ENCODE results near the gene THY1.

THY1 gene

DNA sequence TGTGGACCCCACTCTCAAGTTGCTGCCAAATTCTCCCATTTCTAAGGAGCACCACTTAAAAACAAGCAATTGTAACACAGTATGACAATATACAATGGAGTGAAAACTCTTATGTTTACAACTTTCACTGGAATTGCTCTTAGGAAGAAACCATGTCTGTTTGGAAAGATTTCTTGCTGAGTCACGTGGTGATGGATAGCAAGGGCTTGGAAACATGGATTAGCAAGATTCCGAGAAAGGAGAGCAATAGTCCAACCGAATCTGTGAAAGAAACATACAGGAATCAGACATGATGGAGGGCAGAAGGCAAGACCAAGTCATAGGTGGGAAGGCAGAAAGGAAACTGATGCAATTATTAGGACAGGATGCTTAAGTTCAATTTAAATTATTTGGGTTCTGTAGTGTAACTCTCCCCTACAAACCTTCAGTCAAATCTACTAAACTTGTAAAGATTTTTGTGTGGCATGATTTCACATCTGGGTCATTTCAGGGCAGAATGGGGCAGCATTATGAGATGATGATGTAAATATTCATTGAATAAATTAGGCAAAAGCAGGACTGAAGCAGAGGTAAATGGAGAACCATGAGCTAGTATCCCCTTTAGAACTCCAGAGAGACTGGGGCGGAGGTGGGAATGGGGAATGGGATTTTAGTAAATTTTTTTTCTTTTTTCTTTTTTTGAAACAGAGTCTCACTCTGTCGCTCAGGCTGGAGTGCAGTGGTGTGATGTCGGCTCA is 27.8 kb upstream of the THY1 start:
- TF ChIP-seq, protein P1, sequence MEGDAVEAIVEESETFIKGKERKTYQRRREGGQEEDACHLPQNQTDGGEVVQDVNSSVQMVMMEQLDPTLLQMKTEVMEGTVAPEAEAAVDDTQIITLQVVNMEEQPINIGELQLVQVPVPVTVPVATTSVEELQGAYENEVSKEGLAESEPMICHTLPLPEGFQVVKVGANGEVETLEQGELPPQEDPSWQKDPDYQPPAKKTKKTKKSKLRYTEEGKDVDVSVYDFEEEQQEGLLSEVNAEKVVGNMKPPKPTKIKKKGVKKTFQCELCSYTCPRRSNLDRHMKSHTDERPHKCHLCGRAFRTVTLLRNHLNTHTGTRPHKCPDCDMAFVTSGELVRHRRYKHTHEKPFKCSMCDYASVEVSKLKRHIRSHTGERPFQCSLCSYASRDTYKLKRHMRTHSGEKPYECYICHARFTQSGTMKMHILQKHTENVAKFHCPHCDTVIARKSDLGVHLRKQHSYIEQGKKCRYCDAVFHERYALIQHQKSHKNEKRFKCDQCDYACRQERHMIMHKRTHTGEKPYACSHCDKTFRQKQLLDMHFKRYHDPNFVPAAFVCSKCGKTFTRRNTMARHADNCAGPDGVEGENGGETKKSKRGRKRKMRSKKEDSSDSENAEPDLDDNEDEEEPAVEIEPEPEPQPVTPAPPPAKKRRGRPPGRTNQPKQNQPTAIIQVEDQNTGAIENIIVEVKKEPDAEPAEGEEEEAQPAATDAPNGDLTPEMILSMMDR (IDR thresholded peaks at IDR 0.05; ENCODE audit: low read length, missing control alignments) = no peak
- no peak for DNase-seq (ENCODE audit: low read depth)
- H3K4me3 ChIP-seq (replicated peaks; ENCODE audit: low read depth, low read length) = no peak overlapping the region

- H3K4me3 ChIP-seq (replicated peaks; ENCODE audit: low read depth, low read length) = no peak overlapping the region
- DNase-seq (ENCODE audit: low read depth) = no peak
- TF ChIP-seq, protein P1 (IDR thresholded peaks at IDR 0.05; ENCODE audit: low read length, missing control alignments) = no peak
These were observed 26.5 kb upstream of the THY1 start for GRCh38 chr11:119449498-119449897.

DNA sequence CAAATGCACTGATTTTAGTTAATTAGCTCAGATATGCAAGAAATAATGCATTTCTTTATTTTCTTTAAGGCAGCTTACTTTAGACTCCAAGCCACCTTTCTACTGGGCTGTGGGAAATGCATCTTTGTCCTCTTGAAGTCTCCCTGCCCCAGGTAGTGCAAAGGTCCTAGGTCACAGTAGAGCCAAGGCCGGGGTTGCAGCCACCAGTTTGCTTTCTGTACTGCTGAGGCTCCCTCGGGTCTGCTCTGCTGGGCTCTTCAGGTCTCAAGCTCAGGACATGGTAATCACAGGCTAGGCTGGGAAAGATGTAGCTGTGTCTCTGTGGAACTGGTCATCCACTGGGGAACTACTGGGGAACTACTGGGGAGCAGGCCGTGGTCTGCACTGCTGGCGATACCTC is 25.4 kb upstream of the THY1 start:
- DNase-seq (ENCODE audit: low read depth) = no peak
- no peak overlapping the region for H3K4me3 ChIP-seq (replicated peaks; ENCODE audit: low read depth, low read length)
- TF ChIP-seq, protein P1 (IDR thresholded peaks at IDR 0.05; ENCODE audit: low read length, missing control alignments) = no peak

GRCh38 chr11:119447664-119448242 is 24.8 kb upstream of the THY1 start:
- no peak for DNase-seq (ENCODE audit: low read depth)
- TF ChIP-seq, protein P1 (IDR thresholded peaks at IDR 0.05; ENCODE audit: low read length, missing control alignments) = no peak
- H3K4me3 ChIP-seq (replicated peaks; ENCODE audit: low read depth, low read length) = no peak overlapping the region

- DNase-seq (ENCODE audit: low read depth) = no peak
- TF ChIP-seq, protein P1 (IDR thresholded peaks at IDR 0.05; ENCODE audit: low read length, missing control alignments) = no peak
- no peak overlapping the region for H3K4me3 ChIP-seq (replicated peaks; ENCODE audit: low read depth, low read length)
These were observed 24.1 kb upstream of the THY1 start for GRCh38 chr11:119446871-119447663.

DNA sequence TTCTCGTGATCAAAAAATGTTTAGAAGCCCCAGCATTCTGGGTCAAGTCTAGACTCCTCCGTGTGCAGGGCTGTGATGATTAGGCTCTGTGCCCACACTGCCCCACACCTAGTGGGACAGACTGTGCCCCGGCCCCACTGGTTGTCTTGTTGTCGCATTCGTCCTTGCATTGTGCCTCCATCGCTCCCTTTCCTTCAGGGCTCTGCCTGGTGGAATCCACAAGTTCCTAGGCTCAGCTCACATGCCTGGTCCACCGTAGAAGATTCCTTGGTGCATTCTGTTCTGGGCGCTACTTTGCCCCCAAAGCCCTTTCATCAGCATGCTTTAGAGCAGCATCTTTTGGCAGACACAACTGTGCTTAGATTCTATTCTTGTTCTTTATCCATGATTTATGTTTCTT is 23.5 kb upstream of the THY1 start:
- no peak for DNase-seq (ENCODE audit: low read depth)
- H3K4me3 ChIP-seq (replicated peaks; ENCODE audit: low read depth, low read length) = no peak overlapping the region
- TF ChIP-seq, protein P1 (IDR thresholded peaks at IDR 0.05; ENCODE audit: low read length, missing control alignments) = no peak

Data from fibroblast of pulmonary artery (primary cell).